ENCODE data around the gene CHAT. TPM values are rescaled to one million over a fixed set of nuclear protein-coding genes. Genes with fewer than 3 reads are reported as not detected.

The CHAT gene
- total RNA-seq, 1 experiment from 2014 or later = not detected

DNA sequence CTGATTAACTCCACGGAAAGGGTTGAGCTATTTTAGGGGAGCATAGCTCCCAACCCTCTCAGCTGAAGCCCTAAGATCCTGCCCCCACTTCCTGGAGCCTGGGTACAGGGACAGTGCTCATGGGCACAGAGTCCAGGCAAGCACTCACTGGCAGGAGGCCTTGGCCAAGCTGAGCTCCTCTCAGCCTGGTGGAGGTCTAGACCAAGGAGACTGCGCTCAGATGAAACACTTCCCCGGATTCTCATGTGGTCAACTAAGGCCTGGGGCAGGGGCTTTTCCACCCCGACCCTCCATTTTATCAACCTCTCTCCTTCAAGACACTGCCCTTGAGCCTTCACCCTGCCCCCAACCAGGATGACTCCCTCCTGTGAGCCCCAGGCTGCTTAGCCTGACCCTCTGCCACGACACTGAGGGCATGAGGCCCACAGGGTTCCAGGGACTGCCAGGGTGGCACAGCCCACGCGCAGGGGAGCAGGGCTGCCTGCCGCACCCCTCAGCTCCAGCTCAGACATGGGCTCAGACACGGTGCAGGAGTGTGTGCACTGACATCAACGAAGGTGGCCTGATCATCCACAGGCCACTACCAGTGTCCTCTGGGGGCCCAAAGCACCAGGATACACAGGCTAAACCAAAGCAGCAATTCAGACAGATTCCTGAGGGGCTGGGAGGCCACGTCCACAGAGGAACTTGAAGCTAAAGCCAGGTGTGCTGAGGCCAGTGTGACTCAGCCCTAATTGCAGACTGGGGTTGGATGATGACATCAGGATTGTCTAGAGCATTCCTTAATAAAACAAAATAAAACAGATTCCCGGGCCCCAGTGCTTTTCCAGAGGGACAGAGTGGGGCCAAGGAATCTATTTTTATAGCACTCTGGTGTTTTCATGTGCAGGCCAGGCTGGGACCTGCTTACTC lies 18.8 kb downstream of the CHAT start:
- ChIA-PET POLR2A (no interaction called here), CTCF (no interaction called here)
- Histone ChIP-seq H3K36me3 (ENCODE audit: control insufficient read depth, insufficient read depth, low read length) (no peaks in the 10 kb centered on the region), H3K4me3 (ENCODE audit: low read depth in 2 of 2, low read length in 2 of 2) (no peak overlapping the region), H3K9me3 (ENCODE audit: control insufficient read depth, insufficient read depth, low read depth, low read length) (no peaks in the 10 kb centered on the region), H3K4me1 (ENCODE audit: control insufficient read depth, insufficient read depth, low read length) (no peaks in the 10 kb centered on the region), H3K27ac (ENCODE audit: low read length) (no peak overlapping the region), H3K27me3 (ENCODE audit: control insufficient read depth, insufficient read depth, low read length) (peaks cover 6% of the 10 kb centered on the region)
- no TSS peak for BruUV-seq (replicated peaks)
- TF ChIP-seq, protein P1, sequence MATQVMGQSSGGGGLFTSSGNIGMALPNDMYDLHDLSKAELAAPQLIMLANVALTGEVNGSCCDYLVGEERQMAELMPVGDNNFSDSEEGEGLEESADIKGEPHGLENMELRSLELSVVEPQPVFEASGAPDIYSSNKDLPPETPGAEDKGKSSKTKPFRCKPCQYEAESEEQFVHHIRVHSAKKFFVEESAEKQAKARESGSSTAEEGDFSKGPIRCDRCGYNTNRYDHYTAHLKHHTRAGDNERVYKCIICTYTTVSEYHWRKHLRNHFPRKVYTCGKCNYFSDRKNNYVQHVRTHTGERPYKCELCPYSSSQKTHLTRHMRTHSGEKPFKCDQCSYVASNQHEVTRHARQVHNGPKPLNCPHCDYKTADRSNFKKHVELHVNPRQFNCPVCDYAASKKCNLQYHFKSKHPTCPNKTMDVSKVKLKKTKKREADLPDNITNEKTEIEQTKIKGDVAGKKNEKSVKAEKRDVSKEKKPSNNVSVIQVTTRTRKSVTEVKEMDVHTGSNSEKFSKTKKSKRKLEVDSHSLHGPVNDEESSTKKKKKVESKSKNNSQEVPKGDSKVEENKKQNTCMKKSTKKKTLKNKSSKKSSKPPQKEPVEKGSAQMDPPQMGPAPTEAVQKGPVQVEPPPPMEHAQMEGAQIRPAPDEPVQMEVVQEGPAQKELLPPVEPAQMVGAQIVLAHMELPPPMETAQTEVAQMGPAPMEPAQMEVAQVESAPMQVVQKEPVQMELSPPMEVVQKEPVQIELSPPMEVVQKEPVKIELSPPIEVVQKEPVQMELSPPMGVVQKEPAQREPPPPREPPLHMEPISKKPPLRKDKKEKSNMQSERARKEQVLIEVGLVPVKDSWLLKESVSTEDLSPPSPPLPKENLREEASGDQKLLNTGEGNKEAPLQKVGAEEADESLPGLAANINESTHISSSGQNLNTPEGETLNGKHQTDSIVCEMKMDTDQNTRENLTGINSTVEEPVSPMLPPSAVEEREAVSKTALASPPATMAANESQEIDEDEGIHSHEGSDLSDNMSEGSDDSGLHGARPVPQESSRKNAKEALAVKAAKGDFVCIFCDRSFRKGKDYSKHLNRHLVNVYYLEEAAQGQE (IDR thresholded peaks at IDR 0.05; ENCODE audit: insufficient read depth in 1 of 2, low read depth in 2 of 2, low read length in 1 of 2) = no peak
- TF ChIP-seq, protein P2, sequence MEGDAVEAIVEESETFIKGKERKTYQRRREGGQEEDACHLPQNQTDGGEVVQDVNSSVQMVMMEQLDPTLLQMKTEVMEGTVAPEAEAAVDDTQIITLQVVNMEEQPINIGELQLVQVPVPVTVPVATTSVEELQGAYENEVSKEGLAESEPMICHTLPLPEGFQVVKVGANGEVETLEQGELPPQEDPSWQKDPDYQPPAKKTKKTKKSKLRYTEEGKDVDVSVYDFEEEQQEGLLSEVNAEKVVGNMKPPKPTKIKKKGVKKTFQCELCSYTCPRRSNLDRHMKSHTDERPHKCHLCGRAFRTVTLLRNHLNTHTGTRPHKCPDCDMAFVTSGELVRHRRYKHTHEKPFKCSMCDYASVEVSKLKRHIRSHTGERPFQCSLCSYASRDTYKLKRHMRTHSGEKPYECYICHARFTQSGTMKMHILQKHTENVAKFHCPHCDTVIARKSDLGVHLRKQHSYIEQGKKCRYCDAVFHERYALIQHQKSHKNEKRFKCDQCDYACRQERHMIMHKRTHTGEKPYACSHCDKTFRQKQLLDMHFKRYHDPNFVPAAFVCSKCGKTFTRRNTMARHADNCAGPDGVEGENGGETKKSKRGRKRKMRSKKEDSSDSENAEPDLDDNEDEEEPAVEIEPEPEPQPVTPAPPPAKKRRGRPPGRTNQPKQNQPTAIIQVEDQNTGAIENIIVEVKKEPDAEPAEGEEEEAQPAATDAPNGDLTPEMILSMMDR (IDR thresholded peaks at IDR 0.05) = no peak
- no peak for TF ChIP-seq POLR2AphosphoS5 (IDR thresholded peaks at IDR 0.05; ENCODE audit: low read depth, low read length)
- no peak for TF ChIP-seq SIN3A (IDR thresholded peaks at IDR 0.05; ENCODE audit: borderline replicate concordance, insufficient read depth, low read depth, low read length)
- no peak for TF ChIP-seq TCF7L2 (IDR thresholded peaks at IDR 0.05; ENCODE audit: low read depth, low read length)
- ATAC-seq (no peak; the same call in 1 of the 2 replicates), DNase-seq (ENCODE audit: low read depth, low spot score) (no peak)
- intact Hi-C loops (cut with micrococcal nuclease; ENCODE audit: unreplicated experiment) = no loop called here
- in situ Hi-C loops (cut with HindIII; ENCODE audit: low pct_unique_long_range_greater_than_20kb, low sequenced_read_pairs) = no loop called here

DNA sequence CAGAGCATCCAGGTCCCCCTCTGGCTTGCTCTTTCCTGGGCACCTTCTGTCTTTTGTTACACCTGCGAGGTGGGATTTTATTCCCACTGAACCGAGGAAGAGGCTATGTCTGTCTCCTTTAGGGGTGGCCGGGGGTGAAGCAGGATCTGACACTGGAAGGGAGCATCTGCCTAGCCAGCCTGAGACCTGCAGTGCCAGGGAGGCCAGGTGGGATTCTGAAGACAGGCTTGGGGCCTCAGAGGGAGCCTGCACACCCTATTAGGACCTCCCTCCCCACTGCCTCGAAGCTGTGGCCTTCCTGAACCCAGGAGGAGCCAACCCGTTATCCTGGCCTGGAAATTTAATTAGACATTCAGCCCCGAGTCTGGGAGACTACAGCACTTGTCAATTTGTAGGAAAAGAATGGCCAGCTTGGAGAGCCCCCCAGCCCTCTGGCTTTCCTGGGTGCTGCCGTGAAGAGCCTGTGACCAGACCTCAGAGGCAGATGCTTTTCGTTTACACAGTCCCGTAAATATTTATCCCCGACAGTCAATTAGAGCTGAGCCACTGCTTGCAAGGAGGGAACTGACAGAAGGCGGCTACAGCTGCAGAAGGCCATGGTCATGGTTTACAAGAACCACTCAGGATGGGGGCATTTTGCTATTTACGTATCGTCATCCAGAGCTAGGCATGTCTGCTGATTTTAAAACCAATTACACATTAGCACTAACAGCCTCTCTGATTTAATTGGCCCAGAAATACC lies 19.7 kb downstream of the CHAT start:
- Histone ChIP-seq H3K27ac (ENCODE audit: low read length) (no peak overlapping the region), H3K36me3 (ENCODE audit: control insufficient read depth, insufficient read depth, low read length) (no peaks in the 10 kb centered on the region), H3K27me3 (ENCODE audit: control insufficient read depth, insufficient read depth, low read length) (peaks cover 13% of the 10 kb centered on the region), H3K9me3 (ENCODE audit: control insufficient read depth, insufficient read depth, low read depth, low read length) (no peaks in the 10 kb centered on the region), H3K4me3 (ENCODE audit: low read depth in 2 of 2, low read length in 2 of 2) (no peak overlapping the region), H3K4me1 (ENCODE audit: control insufficient read depth, insufficient read depth, low read length) (no peaks in the 10 kb centered on the region)
- no TSS peak for BruUV-seq (replicated peaks)
- CTCF ChIA-PET = no interaction called here
- in situ Hi-C loops (cut with HindIII; ENCODE audit: low pct_unique_long_range_greater_than_20kb, low sequenced_read_pairs) = no loop called here
- POLR2A ChIA-PET = no interaction called here
- intact Hi-C loops (cut with micrococcal nuclease; ENCODE audit: unreplicated experiment) = no loop called here
- no peak for DNase-seq (ENCODE audit: low read depth, low spot score)
- 0 out of 2 replicates have a peak, but pooled peaks have one; percentile 33 for ATAC-seq
- TF ChIP-seq TCF7L2 (IDR thresholded peaks at IDR 0.05; ENCODE audit: low read depth, low read length) (no peak), SIN3A (IDR thresholded peaks at IDR 0.05; ENCODE audit: borderline replicate concordance, insufficient read depth, low read depth, low read length) (no peak), POLR2AphosphoS5 (IDR thresholded peaks at IDR 0.05; ENCODE audit: low read depth, low read length) (no peak)
- TF ChIP-seq, protein P2 (IDR thresholded peaks at IDR 0.05) = no peak
- TF ChIP-seq, protein P1 (IDR thresholded peaks at IDR 0.05; ENCODE audit: insufficient read depth in 1 of 2, low read depth in 2 of 2, low read length in 1 of 2) = no peak

All from Panc1 (cell line).